ENCODE results near the gene VPS13A. TPM values are rescaled to one million over a fixed set of nuclear protein-coding genes. Genes with fewer than 3 reads are reported as not detected.

Gene VPS13A
- total and polyA plus RNA-seq, 10 of the 15 experiments (the other 5 are each of a cell fraction or from before 2014, with no cell fraction given) = 10.0 to 35.2 (median 21.1) TPM

- TF ChIP-seq ELK1 (IDR thresholded peaks at IDR 0.05; ENCODE audit: low read depth, low read length) (no peak), FOXK2 (IDR thresholded peaks at IDR 0.05) (no peak), MEF2A (IDR thresholded peaks at IDR 0.05; ENCODE audit: insufficient read depth, low read depth, low read length) (no peak), RCOR1 (conservative IDR thresholded peaks at IDR 0.05; ENCODE audit: low read depth, low read length) (no peak)
These were observed 250.1 kb downstream of the VPS13A start (continued) for GRCh38 chr9:77427256-77427927.

GRCh38 chr9:77429928-77430327 is 252.6 kb downstream of the VPS13A start:
- H4K20me1 ChIP-seq (ENCODE audit: control insufficient read depth, insufficient read depth) = no peaks in the 10 kb centered on the region
- H3K27ac ChIP-seq (ENCODE audit: control insufficient read depth, insufficient read depth) = no peak overlapping the region
- intact Hi-C loops (cut with micrococcal nuclease; ENCODE audit: unreplicated experiment) (no loop called here), in situ Hi-C loops (cut with MboI) (no loop called here)
- ATAC-seq (no peak), FAIRE-seq (no peak), DNase-seq (ENCODE audit: low read depth, low spot score) (no peak)
- no peaks in the 10 kb centered on the region for H3K27me3 ChIP-seq (replicated peaks in 1 of 2; ENCODE audit: control insufficient read depth in 2 of 2, insufficient read depth in 2 of 2, low read length in 1 of 2)
- ChIA-PET RAD21 (ENCODE audit: unreplicated experiment) (no interaction called here), SMC1A (ENCODE audit: uncharacterized antibody, unreplicated experiment) (no interaction called here), CTCF (no interaction called here), POLR2A (no interaction called here)
- H3K9me3 ChIP-seq (replicated peaks; ENCODE audit: control insufficient read depth, insufficient read depth, low read length) = no peaks in the 10 kb centered on the region
- H2AFZ ChIP-seq (ENCODE audit: control insufficient read depth, low read depth, low read length) = no peak overlapping the region
- no peaks in the 10 kb centered on the region for H3K4me1 ChIP-seq (ENCODE audit: control insufficient read depth, insufficient read depth, low read length)
- no peak overlapping the region for H3K9ac ChIP-seq (ENCODE audit: control insufficient read depth, insufficient read depth, low read length)
- H3K36me3 ChIP-seq (ENCODE audit: control insufficient read depth in 2 of 2, insufficient read depth in 2 of 2, low read length in 1 of 2) = no peaks in the 10 kb centered on the region
- 47% methylated on average over 2 of the region's 2 CpGs for WGBS (ENCODE audit: insufficient coverage, insufficient replicate concordance, low lambda C conversion rate, missing lambda C conversion rate)
- H3K4me3 ChIP-seq = no peak overlapping the region
- TF ChIP-seq SMAD1 (IDR thresholded peaks at IDR 0.05; ENCODE audit: low read depth, partially characterized antibody) (no peak), TARDBP (IDR thresholded peaks at IDR 0.05; ENCODE audit: borderline replicate concordance) (no peak), SPI1 (IDR thresholded peaks at IDR 0.05; ENCODE audit: borderline replicate concordance, insufficient read depth, low read depth, low read length) (no peak), POLR2AphosphoS2 (IDR thresholded peaks at IDR 0.05; ENCODE audit: low read depth, low read length) (no peak), MYC (IDR thresholded peaks at IDR 0.05; ENCODE audit: insufficient read depth, insufficient read length, insufficient replicate concordance, low read length, severe bottlenecking) (no peak), SIN3A (IDR thresholded peaks at IDR 0.05; ENCODE audit: low read depth, low read length) (no peak), MYB (IDR thresholded peaks at IDR 0.05; ENCODE audit: borderline replicate concordance, low read depth, low read length) (no peak)
- no peaks in the 10 kb centered on the region for H3K79me2 ChIP-seq (ENCODE audit: control insufficient read depth, insufficient read depth, low read length)
- BruUV-seq (replicated peaks) = no TSS peak
- no peak overlapping the region for H3K4me2 ChIP-seq (ENCODE audit: control insufficient read depth, insufficient read depth)
